Large intestine (tissue), 12 donors: ENCODE data around the gene CUL9. TPM values are rescaled to one million over a fixed set of nuclear protein-coding genes. Genes with fewer than 3 reads are reported as not detected.
"Not testable (repeated sequence)": the region's sequence is repeated elsewhere in the genome, so short reads cannot be mapped to it uniquely, and the experiment has no call there.

Experiments used
- DNase-seq, 2 donors: peaks; one replicate each; pipeline versions ENCODE4 v3.0.0 to v3.0.0-alpha.2; 2013
- H3K27ac ChIP-seq: one replicate; pipeline ENCODE4 v1.5.1; 2013; ENCODE audit warnings: low read length
- H3K27me3 ChIP-seq: 2 replicates; pipeline ENCODE4 v1.6.1; 2013; ENCODE audit warnings: low read length; ENCODE audit not compliant: control insufficient read depth, insufficient read depth
- H3K36me3 ChIP-seq: 2 replicates; pipeline ENCODE4 v1.6.1; 2013; ENCODE audit warnings: low read length; ENCODE audit not compliant: control insufficient read depth, insufficient read depth
- H3K4me1 ChIP-seq: one replicate; pipeline ENCODE4 v1.6.1; 2013; ENCODE audit warnings: low read length; ENCODE audit not compliant: control insufficient read depth, insufficient read depth
- H3K4me3 ChIP-seq: one replicate; pipeline ENCODE4 v1.5.1; 2013; ENCODE audit warnings: low read length
- H3K9me3 ChIP-seq: one replicate; pipeline ENCODE4 v1.6.1; 2013; ENCODE audit warnings: mild to moderate bottlenecking, low read depth, low read length, moderate library complexity; ENCODE audit not compliant: control insufficient read depth
- WGBS: methylation state at CpG from one replicate; pipeline ENCODE4 v1.1.5; 2013; ENCODE audit warnings: low lambda C conversion rate; ENCODE audit not compliant: insufficient coverage; 5-methylcytosine and 5-hydroxymethylcytosine counted together
- long read RNA-seq, 11 donors: transcript quantifications; one replicate each; lab custom pipeline, GENCODE V29; 2026
- polyA plus RNA-seq: library from polyadenylated mRNA; unstranded; fragments of 120-200 nt; gene quantifications from one replicate; pipeline ENCODE4 v1.2.1, GENCODE V29; 2013

The CUL9 gene
- polyA plus RNA-seq: 42.5 TPM
- long read RNA-seq, donor 1, partial matches to known transcripts: 5 of 5 reads
- long read RNA-seq, donor 1, other reads (novel, unspliced or antisense): 0 of 5 reads
- long read RNA-seq, donor 2, partial matches to known transcripts: 1,157 of 1,163 reads
- long read RNA-seq, donor 2, other reads (novel, unspliced or antisense): 5 of 1,163 reads
- long read RNA-seq, donor 3: 0 reads
- long read RNA-seq, donor 4: 0 reads
- long read RNA-seq, donor 5: 0 reads
- long read RNA-seq, donor 6: 0 reads
- long read RNA-seq, donor 7: 0 reads
- long read RNA-seq, donor 8: 0 reads
- long read RNA-seq, donor 9: 0 reads
- long read RNA-seq, donor 10, partial matches to known transcripts: 72 of 575 reads
- long read RNA-seq, donor 10, other reads (novel, unspliced or antisense): 503 of 575 reads
- long read RNA-seq, donor 11: 0 reads

GRCh38 chr6:43181942-43182860 lies at the start of gene CUL9:
CUL9 (plus strand) TSS chr6:43182196; CDS start chr6:43184311, 2,115 bp downstream.
- Histone ChIP-seq H3K27me3 (no peaks in the 10 kb centered on the region), H3K9me3 (no peaks in the 10 kb centered on the region), H3K27ac (peak within 1 kb of the TSS; percentile 72), H3K36me3 (peaks cover 46% of the 10 kb centered on the region), H3K4me1 (peaks cover 9% of the 10 kb centered on the region), H3K4me3 (peak within 1 kb of the TSS; percentile 93)
- 21% methylated on average over 2 of the region's 51 CpGs for WGBS
- peak; percentile 80 to 86 for DNase-seq

GRCh38 chr6:43138267-43138666 lies 43.7 kb upstream of the CUL9 start:
- Histone ChIP-seq H3K9me3 (no peaks in the 10 kb centered on the region), H3K27ac (no peak overlapping the region), H3K36me3 (peaks cover 14% of the 10 kb centered on the region), H3K4me1 (peaks cover 5% of the 10 kb centered on the region), H3K4me3 (no peak overlapping the region), H3K27me3 (no peaks in the 10 kb centered on the region)
- no peak for DNase-seq
- WGBS: no CpG with 5 or more reads among the region's 3 CpGs

GRCh38 chr6:43139973-43140372 lies 42.0 kb upstream of the CUL9 start:
- H3K9me3 ChIP-seq, H3K4me3 ChIP-seq, H3K27ac ChIP-seq, DNase-seq, H3K27me3 ChIP-seq: not testable (repeated sequence)
- peaks cover 11% of the 10 kb centered on the region for H3K4me1 ChIP-seq
- WGBS: no CpG with 5 or more reads among the region's 11 CpGs
- H3K36me3 ChIP-seq: peaks cover 20% of the 10 kb centered on the region

GRCh38 chr6:43141644-43142043 lies 40.4 kb upstream of the CUL9 start:
- peaks cover 25% of the 10 kb centered on the region for H3K36me3 ChIP-seq
- H3K27ac ChIP-seq: no peak overlapping the region
- no peaks in the 10 kb centered on the region for H3K9me3 ChIP-seq
- no peak for DNase-seq
- 100% methylated on average over 2 of the region's 16 CpGs for WGBS
- H3K27me3 ChIP-seq: no peaks in the 10 kb centered on the region
- no peak overlapping the region for H3K4me3 ChIP-seq
- peaks cover 15% of the 10 kb centered on the region for H3K4me1 ChIP-seq

- Histone ChIP-seq H3K4me3 (no peak overlapping the region), H3K36me3 (peaks cover 29% of the 10 kb centered on the region), H3K9me3 (no peaks in the 10 kb centered on the region), H3K27ac (no peak overlapping the region), H3K4me1 (peaks cover 18% of the 10 kb centered on the region), H3K27me3 (no peaks in the 10 kb centered on the region)
- DNase-seq: no peak
- no CpG with 5 or more reads among the region's 14 CpGs for WGBS
These were observed 39.9 kb upstream of the CUL9 start for GRCh38 chr6:43142101-43142500.

GRCh38 chr6:43143235-43144128 lies 38.5 kb upstream of the CUL9 start:
- H3K4me3 ChIP-seq: no peak overlapping the region
- DNase-seq: peak; percentile 89 to 91
- peaks cover 20% of the 10 kb centered on the region for H3K4me1 ChIP-seq
- no peaks in the 10 kb centered on the region for H3K27me3 ChIP-seq
- peak overlapping the region; percentile 27 for H3K27ac ChIP-seq
- no CpG with 5 or more reads among the region's 25 CpGs for WGBS
- no peaks in the 10 kb centered on the region for H3K9me3 ChIP-seq
- peaks cover 31% of the 10 kb centered on the region for H3K36me3 ChIP-seq

GRCh38 chr6:43144879-43145278 lies 37.1 kb upstream of the CUL9 start:
- H3K36me3 ChIP-seq: peaks cover 25% of the 10 kb centered on the region
- no CpG with 5 or more reads among the region's 6 CpGs for WGBS

GRCh38 chr6:43146261-43146660 lies 35.7 kb upstream of the CUL9 start:
- DNase-seq: peak; percentile 45 to 71
- H3K9me3 ChIP-seq: no peaks in the 10 kb centered on the region
- peak overlapping the region; percentile 43 for H3K27ac ChIP-seq
- H3K27me3 ChIP-seq: no peaks in the 10 kb centered on the region
- H3K36me3 ChIP-seq: peaks cover 25% of the 10 kb centered on the region
- H3K4me1 ChIP-seq: peaks cover 20% of the 10 kb centered on the region
- WGBS: no CpG with 5 or more reads among the region's 3 CpGs
- H3K4me3 ChIP-seq: no peak overlapping the region

More at GRCh38 chr6:43144879-43145278, 37.1 kb upstream of the CUL9 start:
- no peaks in the 10 kb centered on the region for H3K9me3 ChIP-seq
- DNase-seq: no peak
- H3K27me3 ChIP-seq: no peaks in the 10 kb centered on the region
- H3K27ac ChIP-seq: no peak overlapping the region
- no peak overlapping the region for H3K4me3 ChIP-seq
- peaks cover 20% of the 10 kb centered on the region for H3K4me1 ChIP-seq

- WGBS: no CpG with 5 or more reads among the region's 8 CpGs
- DNase-seq: no peak
- H3K9me3 ChIP-seq: no peaks in the 10 kb centered on the region
- H3K36me3 ChIP-seq: peaks cover 21% of the 10 kb centered on the region
- H3K4me1 ChIP-seq: peaks cover 20% of the 10 kb centered on the region
- no peak overlapping the region for H3K4me3 ChIP-seq
- peak overlapping the region; percentile 43 for H3K27ac ChIP-seq
- H3K27me3 ChIP-seq: no peaks in the 10 kb centered on the region
These were observed 35.0 kb upstream of the CUL9 start for GRCh38 chr6:43146709-43147688.
